8988T (cell line): ENCODE measurements around the gene VAMP5.
"Not testable (repeated sequence)": the region's sequence is repeated elsewhere in the genome, so short reads cannot be mapped to it uniquely, and the experiment has no call there.

Experiments used
- DNase-seq: peaks from one replicate; pipeline ENCODE4 v3.0.0; 2011

VAMP5 gene

GRCh38 chr2:85551698-85552678 lies 32.2 kb upstream of the VAMP5 start:
- DNase-seq, result no peak

GRCh38 chr2:85553184-85553583 lies 31.0 kb upstream of the VAMP5 start:
- DNase-seq, result no peak

GRCh38 chr2:85554980-85555612 lies 29.1 kb upstream of the VAMP5 start:
- no peak for DNase-seq

GRCh38 chr2:85557130-85557529 lies 27.1 kb upstream of the VAMP5 start:
- no peak for DNase-seq

- DNase-seq, result no peak
These were observed 26.1 kb upstream of the VAMP5 start for GRCh38 chr2:85558160-85558559.

- DNase-seq, result not testable (repeated sequence)
These were observed 23.9 kb upstream of the VAMP5 start for GRCh38 chr2:85560403-85560726.

- no peak for DNase-seq
These were observed 23.4 kb upstream of the VAMP5 start for GRCh38 chr2:85560812-85561279.

GRCh38 chr2:85561280-85562212 lies 22.7 kb upstream of the VAMP5 start, which contains the start of gene GGCX:
GGCX (minus strand) TSS chr2:85561493; CDS start chr2:85561428, 65 bp downstream.
- peak; percentile 66 for DNase-seq

GRCh38 chr2:85564144-85564563 lies 20.1 kb upstream of the VAMP5 start:
- DNase-seq, result no peak

- DNase-seq, result no peak
These were observed 18.0 kb upstream of the VAMP5 start for GRCh38 chr2:85566265-85566664.

- DNase-seq, result no peak
These were observed 8.5 kb upstream of the VAMP5 start for GRCh38 chr2:85575739-85576138.

- no peak for DNase-seq
These were observed 7.2 kb upstream of the VAMP5 start for GRCh38 chr2:85577063-85577385.

GRCh38 chr2:85577386-85578242 lies 6.6 kb upstream of the VAMP5 start, which contains the start of gene VAMP8:
VAMP8 (plus strand) TSS chr2:85577586; CDS start chr2:85577647, 61 bp downstream.
- DNase-seq, result no peak

- DNase-seq, result no peak
These were observed 5.7 kb upstream of the VAMP5 start for GRCh38 chr2:85578243-85579180.

- no peak for DNase-seq
These were observed 4.8 kb upstream of the VAMP5 start for GRCh38 chr2:85579266-85579935.

- DNase-seq, result no peak
These were observed 4.0 kb upstream of the VAMP5 start for GRCh38 chr2:85580206-85580605.

- DNase-seq, result no peak
These were observed 1.7 kb upstream of the VAMP5 start for GRCh38 chr2:85582492-85582891.

- DNase-seq, result no peak
These were observed 421 bp upstream of the VAMP5 start for GRCh38 chr2:85583667-85584353.
